Measurements from ENCODE around the gene CHEK2. TPM values are rescaled to one million over a fixed set of nuclear protein-coding genes. Genes with fewer than 3 reads are reported as not detected.
"Not testable (repeated sequence)": the region's sequence is repeated elsewhere in the genome, so short reads cannot be mapped to it uniquely, and the experiment has no call there.

Gene CHEK2
- total RNA-seq, 1 donor from 2014 or later: 2.2 TPM

DNA sequence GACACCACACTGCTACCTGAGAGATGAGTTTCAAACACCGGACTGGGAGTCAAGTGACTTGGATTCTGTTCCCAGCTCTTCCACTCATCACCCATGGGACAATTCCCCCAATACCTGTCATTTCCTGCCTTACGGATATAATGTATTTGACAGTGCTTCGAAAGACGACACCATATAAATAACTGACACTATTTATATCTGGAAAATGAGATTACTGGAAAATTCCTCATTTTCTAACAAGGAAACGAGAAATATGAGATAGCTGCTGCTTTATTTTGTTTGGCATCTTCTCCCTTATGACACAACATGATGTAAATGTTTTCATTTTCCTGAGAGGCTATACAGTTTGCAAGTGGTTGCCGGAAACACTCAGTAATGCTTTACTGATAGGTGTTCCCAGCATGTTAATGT lies 8.9 kb upstream of the CHEK2 start:
- intact Hi-C loops (cut with DNase I): no loop called here
- no peak for DNase-seq (ENCODE audit: low spot score)

GRCh38 chr22:28743852-28744251 lies 2.2 kb upstream of the CHEK2 start:
- DNase-seq (ENCODE audit: low spot score): no peak
- intact Hi-C loops (cut with DNase I): loop anchor here (2.0 kb wide), 1 partner anchor 29 kb away; the partner anchor contains the start of gene CCDC117

- intact Hi-C loops (cut with DNase I): loop anchor here (2.0 kb wide), 1 partner anchor 30 kb away; the partner anchor contains the start of gene CCDC117
- no peak for DNase-seq (ENCODE audit: low spot score)
Measured at GRCh38 chr22:28742562-28742962, 942 bp upstream of the CHEK2 start.

DNA sequence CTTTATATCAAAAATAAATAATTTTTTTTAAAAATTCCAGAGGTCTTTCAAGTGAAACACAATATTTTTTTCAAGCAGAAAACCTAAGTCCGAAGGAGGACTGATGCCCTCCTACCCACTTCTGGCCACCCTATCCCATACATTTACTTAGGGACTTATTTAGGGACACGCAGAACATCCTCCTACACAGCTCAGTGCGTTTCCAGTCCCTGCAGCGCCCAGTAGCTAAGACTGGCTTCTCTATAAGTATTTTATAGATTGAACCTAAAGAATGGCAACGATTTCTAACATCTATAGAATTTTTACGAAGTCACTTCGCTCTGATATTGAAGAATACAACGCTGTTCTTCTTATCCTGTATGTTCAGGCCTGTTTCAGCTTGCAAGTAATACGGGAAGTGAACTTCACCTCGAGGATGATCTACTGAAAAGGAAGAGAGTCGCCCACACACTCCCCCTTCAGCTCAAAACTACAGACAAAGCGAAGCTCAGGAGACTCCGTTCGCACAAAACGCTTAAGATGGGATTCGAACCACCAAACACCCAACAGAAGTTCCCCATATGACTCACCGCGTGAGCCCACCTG lies 328 bp downstream of the CHEK2 start:
- DNase-seq (ENCODE audit: low spot score): no peak
- intact Hi-C loops (cut with DNase I): no loop called here

DNA sequence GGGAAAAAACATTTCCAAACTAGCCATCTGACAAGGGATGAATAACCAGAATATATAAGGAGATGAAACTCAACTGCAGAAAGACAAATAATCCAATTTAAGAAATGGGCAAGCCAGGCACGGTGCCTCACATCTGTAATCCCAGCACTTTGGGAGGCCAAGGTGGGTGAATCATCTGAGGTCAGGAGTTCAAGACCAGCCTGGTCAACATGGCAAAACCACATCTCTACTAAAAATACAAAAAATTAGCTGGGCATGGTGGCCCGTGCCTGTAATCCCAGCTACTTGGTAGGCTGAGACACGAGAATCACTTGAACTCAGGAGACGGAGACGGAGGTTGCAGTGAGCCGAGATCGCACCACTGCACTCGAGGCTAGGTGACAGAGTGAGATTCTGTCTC lies 2.7 kb downstream of the CHEK2 start:
- DNase-seq (ENCODE audit: low spot score); intact Hi-C loops (cut with DNase I): not testable (repeated sequence)

DNA sequence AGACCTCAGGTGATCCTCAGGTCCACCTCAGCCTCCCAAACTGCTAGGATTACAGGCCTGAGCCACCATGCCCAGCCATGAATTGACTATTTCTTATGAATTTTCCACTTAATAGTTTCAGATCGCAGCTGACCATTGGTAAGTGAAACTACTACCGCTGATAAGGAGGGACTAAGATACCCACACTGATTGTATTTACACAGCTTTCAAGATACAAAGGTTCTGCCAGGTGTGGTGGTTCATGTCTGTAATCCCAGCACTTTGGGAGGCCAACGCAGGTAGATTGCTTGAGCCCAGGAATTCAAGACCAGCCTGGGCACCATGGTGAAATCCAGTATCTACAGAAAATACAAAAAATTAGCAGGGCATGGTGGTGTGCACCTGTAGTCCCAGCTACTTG lies 3.9 kb downstream of the CHEK2 start:
- no peak for DNase-seq (ENCODE audit: low spot score)
- intact Hi-C loops (cut with DNase I): no loop called here

DNA sequence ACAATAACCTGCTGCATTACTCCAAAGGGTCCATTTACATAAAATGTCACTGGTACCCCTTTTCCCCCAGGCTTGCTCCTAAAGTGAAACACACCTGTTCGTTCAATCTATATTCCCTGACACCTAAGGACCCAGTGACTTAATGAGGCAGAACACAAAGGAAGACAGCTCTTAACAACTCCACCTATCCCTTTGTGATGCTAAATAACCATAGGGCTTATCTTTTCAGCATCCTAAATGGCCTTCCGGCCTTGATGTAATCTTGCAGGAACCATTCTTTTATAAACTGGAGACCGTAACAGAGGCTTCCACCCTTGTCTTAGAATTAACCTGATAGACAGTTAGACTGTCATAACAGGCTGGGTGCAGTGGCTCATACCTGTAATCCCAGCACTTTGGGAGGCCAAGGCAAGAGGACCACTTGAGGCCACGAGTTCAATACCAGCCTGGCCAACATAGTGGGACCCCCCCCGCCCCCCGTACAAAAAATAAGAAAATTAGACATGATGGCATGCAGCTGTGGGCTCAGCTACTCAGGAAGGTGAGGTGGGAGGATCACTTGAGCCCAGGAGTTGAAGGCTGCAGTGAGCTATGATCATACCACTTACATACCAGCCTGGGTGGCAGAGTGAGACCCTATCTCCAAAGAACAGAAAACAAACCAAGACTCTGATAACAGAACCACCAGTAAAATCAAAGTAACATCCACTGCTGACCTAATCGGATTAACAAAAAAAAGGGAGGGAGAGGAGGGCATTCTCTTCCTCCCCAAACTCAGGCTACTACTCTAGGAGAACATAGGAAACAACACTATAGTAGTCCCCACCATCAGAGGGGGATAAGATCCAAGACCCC lies 5.1 kb downstream of the CHEK2 start:
- DNase-seq (ENCODE audit: low spot score): no peak
- intact Hi-C loops (cut with DNase I): no loop called here

- intact Hi-C loops (cut with DNase I): no loop called here
- no peak for DNase-seq (ENCODE audit: low spot score)
Measured at GRCh38 chr22:28734393-28734792, 7.2 kb downstream of the CHEK2 start.

- no peak for DNase-seq (ENCODE audit: low spot score)
- intact Hi-C loops (cut with DNase I): no loop called here
Measured at GRCh38 chr22:28730179-28730578, 11.4 kb downstream of the CHEK2 start.

DNA sequence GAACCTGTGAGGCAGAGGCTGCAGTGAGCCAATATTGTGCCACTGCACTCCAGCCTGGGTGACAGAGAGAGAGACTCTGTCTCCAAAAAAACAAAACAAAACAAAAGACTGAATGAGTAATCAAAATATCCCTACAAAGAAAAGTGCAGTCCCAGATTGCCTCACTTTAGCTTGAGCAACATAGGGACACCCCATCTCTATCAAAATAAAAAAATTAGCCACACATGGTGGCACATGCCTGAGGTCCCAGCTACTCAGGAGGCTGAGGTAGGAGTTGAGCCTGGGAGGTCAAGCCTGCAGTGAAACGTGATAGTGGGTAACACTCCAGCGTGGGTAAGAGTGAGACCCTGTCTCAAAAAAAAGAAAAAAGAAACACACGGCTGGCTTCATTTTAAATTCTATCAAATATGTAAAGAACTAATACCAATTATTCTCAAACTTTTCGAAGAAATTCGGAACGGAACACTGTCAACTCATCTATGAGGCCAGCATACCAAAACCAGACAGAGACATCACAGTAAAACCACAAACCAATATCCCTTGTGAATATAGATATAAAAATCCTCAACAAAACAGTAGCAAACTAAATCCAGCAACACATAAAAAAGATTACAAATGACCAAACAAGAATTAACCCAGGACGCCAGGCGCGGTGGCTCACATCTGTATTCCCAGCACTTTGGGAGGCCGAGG lies 12.9 kb downstream of the CHEK2 start:
- no peak for DNase-seq (ENCODE audit: low spot score)
- intact Hi-C loops (cut with DNase I): no loop called here

GRCh38 chr22:28728002-28728401 lies 13.6 kb downstream of the CHEK2 start:
- DNase-seq (ENCODE audit: low spot score): no peak
- intact Hi-C loops (cut with DNase I): no loop called here

GRCh38 chr22:28718044-28718443 lies 23.6 kb downstream of the CHEK2 start:
- intact Hi-C loops (cut with DNase I): no loop called here
- DNase-seq (ENCODE audit: low spot score): no peak

GRCh38 chr22:28716686-28717085 lies 24.9 kb downstream of the CHEK2 start:
- no peak for DNase-seq (ENCODE audit: low spot score)
- intact Hi-C loops (cut with DNase I): no loop called here

- no peak for DNase-seq (ENCODE audit: low spot score)
- intact Hi-C loops (cut with DNase I): no loop called here
Measured at GRCh38 chr22:28715611-28716010, 26.0 kb downstream of the CHEK2 start.

DNA sequence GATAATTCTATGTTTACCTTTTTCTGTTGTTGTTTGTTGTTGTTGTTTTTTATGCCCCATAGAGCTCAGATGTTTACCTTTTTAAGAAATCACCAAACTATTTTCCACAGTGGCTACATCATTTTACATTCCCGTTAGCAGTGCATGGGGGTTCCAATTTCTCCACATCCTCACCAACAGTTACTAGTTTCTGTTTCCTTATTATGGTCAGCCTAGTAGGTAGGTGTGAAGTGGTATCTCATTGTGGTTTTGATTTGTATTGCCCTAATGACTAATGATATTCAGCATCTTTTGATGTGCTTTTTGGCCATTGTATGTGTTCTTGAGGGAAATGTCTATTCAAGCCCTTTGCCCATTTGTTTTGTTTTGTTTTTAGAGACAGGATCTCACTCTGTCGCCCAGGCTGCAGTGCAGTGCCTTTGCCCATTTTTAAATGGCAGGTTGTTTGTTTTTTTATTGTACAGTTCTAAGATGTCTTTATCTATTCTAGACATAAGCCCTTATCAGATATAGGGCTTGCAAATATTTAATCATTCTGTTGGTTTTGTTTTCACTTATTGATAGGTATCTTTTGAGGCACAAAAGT lies 27.5 kb downstream of the CHEK2 start:
- intact Hi-C loops (cut with DNase I): no loop called here

DNA sequence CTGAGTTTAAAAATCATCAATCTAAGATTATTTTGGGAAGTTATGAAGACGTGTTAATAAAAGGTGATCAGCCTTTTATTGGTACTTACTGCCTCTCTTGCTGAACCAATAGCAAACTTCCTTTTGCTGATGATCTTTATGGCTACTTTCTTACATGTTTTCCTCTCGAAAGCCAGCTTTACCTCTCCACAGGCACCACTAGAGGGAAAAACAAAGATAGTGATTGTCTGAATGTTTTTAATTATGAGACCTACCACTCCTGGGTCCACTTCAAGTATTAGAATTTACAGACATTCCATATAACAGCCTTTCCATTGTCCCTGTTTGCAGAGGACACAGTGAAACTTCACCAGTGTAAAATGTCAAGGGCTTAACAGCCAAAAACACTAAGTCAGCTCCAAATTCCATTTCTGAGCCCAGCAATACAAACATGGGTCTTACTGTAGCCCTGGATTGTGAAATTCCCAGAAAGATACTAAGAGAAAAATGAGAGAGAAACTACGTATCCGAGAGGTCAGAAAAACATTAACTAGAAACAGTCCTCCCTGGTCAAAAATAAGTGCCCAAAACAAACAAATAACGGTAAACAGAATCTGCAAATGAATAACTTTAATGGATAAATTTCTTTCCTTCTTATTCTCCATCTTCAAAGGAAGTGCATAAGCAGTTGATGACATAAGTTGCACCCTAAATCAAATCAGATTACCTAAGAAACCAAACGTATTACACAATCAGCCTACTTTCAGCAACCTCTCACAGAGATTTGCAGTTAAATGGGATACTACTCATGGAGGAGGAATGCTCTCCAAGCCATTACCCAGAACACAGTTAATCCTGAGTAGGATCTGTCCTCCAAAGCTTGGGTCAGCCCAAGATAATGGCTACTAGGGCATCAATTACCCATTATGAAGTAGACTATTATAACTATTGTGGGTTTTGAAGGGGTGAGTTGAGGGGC lies 29.5 kb downstream of the CHEK2 start:
- no peak for DNase-seq (ENCODE audit: low spot score)
- intact Hi-C loops (cut with DNase I): no loop called here

More for the DNA sequence above, 27.5 kb downstream of the CHEK2 start:
- DNase-seq (ENCODE audit: low spot score): no peak

DNA sequence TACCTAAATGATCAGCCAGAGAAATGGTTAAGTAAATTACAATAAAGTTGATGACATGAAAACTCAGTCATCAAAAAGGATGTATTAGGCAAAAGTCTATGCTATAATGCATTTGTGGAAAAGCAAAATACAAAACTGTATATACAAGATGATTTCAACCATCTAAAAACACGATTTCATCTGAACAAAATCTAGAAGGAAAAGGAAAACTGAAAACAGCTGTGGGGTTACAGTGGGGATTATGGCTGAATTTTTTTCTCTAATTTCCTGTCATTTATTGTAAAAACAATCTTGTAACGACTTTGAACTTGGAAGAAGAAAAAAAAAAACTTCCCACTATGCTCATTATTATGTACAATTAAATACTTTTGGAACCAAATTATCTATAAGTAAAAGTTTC lies 30.3 kb downstream of the CHEK2 start:
- DNase-seq (ENCODE audit: low spot score): no peak
- intact Hi-C loops (cut with DNase I): no loop called here

GRCh38 chr22:28710576-28711191 lies 30.9 kb downstream of the CHEK2 start:
- DNase-seq (ENCODE audit: low spot score): no peak
- intact Hi-C loops (cut with DNase I): no loop called here

DNA sequence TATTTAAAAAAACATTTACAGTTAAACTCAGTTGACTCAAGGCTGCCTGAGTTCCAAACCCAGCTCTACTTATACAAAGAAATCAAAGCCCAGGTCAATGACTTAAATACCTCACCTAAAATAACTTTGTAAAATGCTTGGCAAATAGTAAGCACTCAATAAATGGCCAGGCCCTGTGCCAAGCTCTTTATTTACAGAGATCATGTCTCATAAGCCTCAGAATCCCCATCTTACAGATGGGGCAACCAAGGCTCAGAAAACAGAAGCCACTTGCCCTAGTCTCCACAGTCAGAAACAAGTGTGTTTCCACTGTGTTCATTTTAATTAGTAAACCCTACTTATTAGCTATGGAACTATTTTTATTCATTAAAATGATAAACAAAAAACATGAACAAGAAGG lies 31.5 kb downstream of the CHEK2 start:
- intact Hi-C loops (cut with DNase I): no loop called here

More for the DNA sequence above, 31.5 kb downstream of the CHEK2 start:
- DNase-seq (ENCODE audit: low spot score): no peak
